Measurements from ENCODE around the gene RNF182. TPM values are rescaled to one million over a fixed set of nuclear protein-coding genes. Genes with fewer than 3 reads are reported as not detected.
A peak's percentile ranks its signal among the peaks of the same experiment; 100 is the strongest.

Gene RNF182
- polyA plus RNA-seq, 2 of the 4 experiments (the other 2 are of a cell fraction), result 2.5 to 4.9 TPM

DNA sequence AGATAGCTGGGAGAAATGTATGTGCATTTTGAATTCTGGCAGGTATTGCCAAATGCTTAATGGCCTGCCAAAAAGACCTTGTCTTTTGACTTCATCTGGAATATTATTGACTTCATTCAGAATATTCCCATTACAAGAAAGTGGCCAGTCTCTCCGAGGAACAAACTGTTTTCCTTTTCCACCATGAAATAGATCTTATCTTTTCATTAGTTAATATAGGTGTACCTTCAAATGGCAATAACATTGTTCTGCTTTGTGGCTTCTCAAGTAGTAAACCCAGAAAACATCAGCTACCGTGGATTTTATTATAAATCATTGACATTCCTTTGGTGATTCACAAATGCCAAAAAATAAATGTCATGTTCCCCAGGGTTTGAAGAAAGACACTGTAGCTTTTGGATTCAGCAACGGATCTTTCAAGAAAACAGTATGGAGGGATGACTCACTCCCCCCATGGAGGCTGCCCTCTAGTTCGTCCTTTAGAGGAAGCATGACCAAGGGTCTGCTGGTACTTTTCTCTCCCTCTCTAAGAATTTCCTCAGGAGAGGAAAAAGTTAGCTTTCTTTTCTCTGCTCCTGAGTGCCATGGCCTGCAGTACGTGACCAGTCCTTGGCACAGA, 1.1 kb upstream of the RNF182 start:
- ATAC-seq (peak; percentile 39 to 52; a peak in 3 of 6 replicates), DNase-seq (ENCODE audit: low read depth in 1 of 2, low spot score in 1 of 2) (peak in 1 of 2 experiments; percentile 15), FAIRE-seq (no peak)
- TF ChIP-seq FOSL2 (IDR thresholded peaks at IDR 0.05), result no peak
- peak; percentile 9; the same call in 1 of the 2 replicates for TF ChIP-seq FOSL2 (CRISPR knock-in tag; IDR thresholded peaks at IDR 0.05)
- no peak for TF ChIP-seq TFCP2L1 (CRISPR knock-in tag; IDR thresholded peaks at IDR 0.05)
- CTCF ChIA-PET, result interaction anchor here (0.8 to 1.7 kb wide), 7 partner anchors 8 to 1699 kb away, joined by 3 to 8 read pairs (median 3); no protein-coding TSS in a partner anchor
- Histone ChIP-seq H3K4me3 (peak overlapping the region; percentile 59), H3K4me2 (peak overlapping the region; percentile 81), H3K27ac (peak overlapping the region; percentile 60 to 86), H3K9me3 (no peaks in the 10 kb centered on the region), H3K4me1 (0 out of 3 replicates have a peak, but pooled peaks cover 6% of the 10 kb centered on the region)
- POLR2A ChIA-PET, result no interaction called here
- WGBS (ENCODE audit: missing lambda C conversion rate), result 19% methylated on average over 5 of the region's 5 CpGs

DNA sequence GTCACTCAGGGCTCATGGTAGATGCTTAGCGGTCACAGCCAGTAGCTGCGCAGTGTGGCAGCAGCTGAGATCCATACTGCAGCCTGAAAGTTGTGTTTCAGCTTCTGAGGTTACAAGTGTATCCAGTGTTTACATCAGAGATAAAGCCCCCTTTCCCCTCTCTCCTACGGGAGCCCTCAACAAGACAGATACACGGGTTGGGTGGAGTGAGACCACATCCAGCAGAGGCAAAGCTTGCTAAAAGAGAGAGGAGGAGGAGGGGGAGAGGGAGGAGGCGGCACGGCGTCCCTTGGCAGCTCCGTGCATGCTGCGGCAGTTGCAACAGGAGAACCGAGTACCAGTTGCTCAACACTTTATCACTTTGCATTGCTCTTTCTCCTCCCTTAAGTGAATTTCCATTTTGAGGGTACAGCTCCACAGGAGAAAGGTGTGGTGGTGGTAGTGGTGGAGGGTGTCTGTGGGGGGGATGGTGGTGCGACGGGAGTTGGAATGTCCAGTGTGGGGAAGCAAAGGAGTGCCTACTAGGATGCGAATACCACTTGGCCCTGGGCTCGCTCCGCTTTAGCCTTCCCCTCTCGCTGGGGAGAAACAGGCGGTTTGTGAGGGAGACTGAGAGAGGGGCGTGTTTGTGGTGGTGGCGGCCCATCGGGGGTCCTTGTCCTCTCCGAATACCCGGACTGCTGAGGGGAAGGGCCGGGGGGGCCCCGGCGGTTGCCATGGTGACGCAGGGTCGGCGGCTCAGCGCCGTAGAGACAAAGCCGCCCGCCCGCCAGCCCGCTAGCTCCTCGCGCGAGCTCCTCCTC, 405 bp upstream of the RNF182 start:
- Histone ChIP-seq H3K27ac (peak overlapping the region; percentile 60 to 86), H3K4me3 (peak overlapping the region; percentile 59), H3K9me3 (no peaks in the 10 kb centered on the region), H3K4me2 (peak overlapping the region; percentile 81), H3K4me1 (0 out of 3 replicates have a peak, but pooled peaks cover 6% of the 10 kb centered on the region)
- no peak for TF ChIP-seq ZSCAN20 (CRISPR knock-in tag; IDR thresholded peaks at IDR 0.05)
- no peak for TF ChIP-seq ZC3H11A (IDR thresholded peaks at IDR 0.05)
- no peak for TF ChIP-seq POLR2A (IDR thresholded peaks at IDR 0.05; ENCODE audit: low read length)
- TF ChIP-seq JUN (IDR thresholded peaks at IDR 0.05), result peak in 1 of 2 experiments; percentile 9; a peak in 1 of 5 replicates
- TF ChIP-seq RNF2 (IDR thresholded peaks at IDR 0.05; ENCODE audit: borderline replicate concordance, low read depth), result no peak
- TF ChIP-seq TFCP2L1 (CRISPR knock-in tag; IDR thresholded peaks at IDR 0.05), result no peak
- POLR2A ChIA-PET, result interaction anchor here (0.8 kb wide), 1 partner anchor 123 kb away, joined by 3 read pairs; no protein-coding TSS in a partner anchor
- DNase-seq (ENCODE audit: low read depth in 1 of 2, low spot score in 1 of 2) (peak; percentile 17 to 43), ATAC-seq (peak; percentile 80 to 89), FAIRE-seq (no peak)
- WGBS (ENCODE audit: missing lambda C conversion rate), result 10% methylated on average over 15 of the region's 37 CpGs
- CTCF ChIA-PET, result interaction anchor here (0.7 to 1.7 kb wide), 8 partner anchors 9 to 1699 kb away, joined by 3 to 8 read pairs (median 3); no protein-coding TSS in a partner anchor

DNA sequence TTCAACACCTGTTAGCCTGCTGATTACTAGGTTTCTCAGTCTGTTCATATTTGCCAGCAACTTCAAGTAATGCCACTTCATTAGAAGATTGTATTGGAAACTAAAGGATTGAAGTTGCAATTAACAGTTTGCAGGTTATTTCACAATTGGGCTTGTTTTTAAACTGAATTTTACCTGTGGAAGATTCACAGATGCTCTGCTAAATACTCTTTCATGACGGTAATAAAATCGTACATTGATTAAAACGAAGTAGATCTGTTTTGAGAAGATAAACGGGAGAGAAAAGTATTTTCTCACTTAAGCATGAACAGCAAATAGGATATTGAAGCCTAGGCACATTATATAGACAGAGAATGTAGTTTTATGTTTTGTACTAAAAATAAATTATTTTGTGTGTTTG, 1.6 kb downstream of the RNF182 start:
- Histone ChIP-seq H3K4me3 (no peak overlapping the region), H3K9me3 (no peaks in the 10 kb centered on the region), H3K4me2 (no peak overlapping the region), H3K27ac (no peak overlapping the region), H3K4me1 (0 out of 3 replicates have a peak, but pooled peaks cover 6% of the 10 kb centered on the region)
- TF ChIP-seq MYC (IDR thresholded peaks at IDR 0.05; ENCODE audit: borderline replicate concordance, low read length) (no peak), CBX8 (IDR thresholded peaks at IDR 0.05) (0 out of 2 replicates have a peak, but pooled peaks have one; percentile 72)
- FAIRE-seq (no peak), ATAC-seq (no peak), DNase-seq (ENCODE audit: low read depth in 1 of 2, low spot score in 1 of 2) (no peak)
- ChIA-PET CTCF (no interaction called here), POLR2A (no interaction called here)
- whole genome bisulfite sequencing (ENCODE audit: missing lambda C conversion rate), result 71% methylated on average over 4 of the region's 4 CpGs

DNA sequence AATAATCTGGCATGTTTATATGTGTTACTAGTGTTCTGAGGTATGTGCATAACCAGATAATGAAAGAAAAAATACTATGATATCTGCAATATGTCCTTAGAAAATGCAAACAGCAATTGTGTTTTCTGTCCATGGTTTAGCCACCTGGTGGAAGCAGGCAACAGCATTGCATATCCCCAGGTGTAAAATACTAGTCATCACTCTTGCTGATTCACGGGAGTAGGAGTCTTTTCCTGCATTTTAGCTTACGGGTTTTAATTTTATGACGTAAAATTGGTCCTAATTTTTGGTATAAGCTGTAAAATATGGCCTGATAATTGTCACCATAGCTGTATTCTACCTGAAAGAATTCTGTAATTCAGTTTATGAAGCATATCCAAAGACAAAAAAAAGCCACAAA, 2.5 kb downstream of the RNF182 start:
- DNase-seq (ENCODE audit: low read depth in 1 of 2, low spot score in 1 of 2) (peak in 1 of 2 experiments; percentile 21), ATAC-seq (no peak), FAIRE-seq (no peak)
- ChIA-PET CTCF (interaction anchor here (0.5 kb wide), 1 partner anchor 1053 kb away, joined by 3 read pairs; no protein-coding TSS in a partner anchor), POLR2A (no interaction called here)
- no peak overlapping the region for H3K27ac ChIP-seq
- WGBS (ENCODE audit: missing lambda C conversion rate), result 40% methylated on average over 3 of the region's 3 CpGs
- no peak overlapping the region for H3K4me2 ChIP-seq
- H3K4me1 ChIP-seq, result 0 out of 3 replicates have a peak, but pooled peaks cover 6% of the 10 kb centered on the region
- TF ChIP-seq MAZ (IDR thresholded peaks at IDR 0.05; ENCODE audit: borderline replicate concordance, low read depth, low read length) (no peak), JUN (IDR thresholded peaks at IDR 0.05) (no peak), EHMT2 (IDR thresholded peaks at IDR 0.05; ENCODE audit: low read depth) (no peak), KDM1A (IDR thresholded peaks at IDR 0.05; ENCODE audit: low read depth) (no peak), KDM5A (IDR thresholded peaks at IDR 0.05) (no peak), POLR2A (IDR thresholded peaks at IDR 0.05; ENCODE audit: low read length) (no peak), RCOR1 (IDR thresholded peaks at IDR 0.05; ENCODE audit: low read depth, low read length) (no peak), RARB (CRISPR knock-in tag; IDR thresholded peaks at IDR 0.05) (no peak), JUNB (IDR thresholded peaks at IDR 0.05) (no peak), PHF8 (IDR thresholded peaks at IDR 0.05; ENCODE audit: borderline replicate concordance, low read depth) (no peak), SREBF2 (IDR thresholded peaks at IDR 0.05) (no peak), FOXS1 (CRISPR knock-in tag; IDR thresholded peaks at IDR 0.05) (no peak), CEBPB (IDR thresholded peaks at IDR 0.05) (no peak), ESRRA (IDR thresholded peaks at IDR 0.05; ENCODE audit: borderline replicate concordance, low read length) (no peak), FOSB (CRISPR knock-in tag; IDR thresholded peaks at IDR 0.05) (no peak), HOXB13 (CRISPR knock-in tag; IDR thresholded peaks at IDR 0.05; ENCODE audit: low read depth) (no peak), CHD4 (IDR thresholded peaks at IDR 0.05; ENCODE audit: borderline replicate concordance) (no peak), CHD2 (IDR thresholded peaks at IDR 0.05; ENCODE audit: low read length, partially characterized antibody) (no peak)
- H3K9me3 ChIP-seq, result no peaks in the 10 kb centered on the region
- H3K4me3 ChIP-seq, result no peak overlapping the region

Data from A549 (cell line).